ENCODE measurements around the gene TGFBR1.

The TGFBR1 gene

DNA sequence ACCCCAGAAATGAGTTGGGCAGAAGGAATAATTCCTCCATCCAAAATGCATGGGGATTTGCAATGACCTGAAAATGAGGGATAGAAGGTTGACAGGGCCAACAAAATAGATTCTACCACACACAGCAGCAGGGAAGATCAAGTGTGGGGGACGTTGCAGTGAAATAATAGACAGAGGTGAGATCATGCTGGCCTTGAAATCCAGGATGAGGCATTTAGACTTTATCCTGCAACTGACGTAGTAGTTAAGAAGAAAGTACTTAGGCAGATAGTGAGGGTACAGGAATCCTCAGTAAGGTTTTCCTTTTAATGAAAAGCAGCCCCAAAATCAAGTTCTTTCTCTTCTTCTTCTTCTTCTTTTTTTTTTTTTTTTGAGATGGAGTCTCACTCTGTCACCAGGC lies 31.6 kb upstream of the TGFBR1 start (continued):
- TF ChIP-seq, protein P1, sequence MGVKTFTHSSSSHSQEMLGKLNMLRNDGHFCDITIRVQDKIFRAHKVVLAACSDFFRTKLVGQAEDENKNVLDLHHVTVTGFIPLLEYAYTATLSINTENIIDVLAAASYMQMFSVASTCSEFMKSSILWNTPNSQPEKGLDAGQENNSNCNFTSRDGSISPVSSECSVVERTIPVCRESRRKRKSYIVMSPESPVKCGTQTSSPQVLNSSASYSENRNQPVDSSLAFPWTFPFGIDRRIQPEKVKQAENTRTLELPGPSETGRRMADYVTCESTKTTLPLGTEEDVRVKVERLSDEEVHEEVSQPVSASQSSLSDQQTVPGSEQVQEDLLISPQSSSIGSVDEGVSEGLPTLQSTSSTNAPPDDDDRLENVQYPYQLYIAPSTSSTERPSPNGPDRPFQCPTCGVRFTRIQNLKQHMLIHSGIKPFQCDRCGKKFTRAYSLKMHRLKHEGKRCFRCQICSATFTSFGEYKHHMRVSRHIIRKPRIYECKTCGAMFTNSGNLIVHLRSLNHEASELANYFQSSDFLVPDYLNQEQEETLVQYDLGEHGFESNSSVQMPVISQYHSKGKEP (tag by site-specific recombination; IDR thresholded peaks at IDR 0.05), result no peak
- TF ChIP-seq, protein P2, sequence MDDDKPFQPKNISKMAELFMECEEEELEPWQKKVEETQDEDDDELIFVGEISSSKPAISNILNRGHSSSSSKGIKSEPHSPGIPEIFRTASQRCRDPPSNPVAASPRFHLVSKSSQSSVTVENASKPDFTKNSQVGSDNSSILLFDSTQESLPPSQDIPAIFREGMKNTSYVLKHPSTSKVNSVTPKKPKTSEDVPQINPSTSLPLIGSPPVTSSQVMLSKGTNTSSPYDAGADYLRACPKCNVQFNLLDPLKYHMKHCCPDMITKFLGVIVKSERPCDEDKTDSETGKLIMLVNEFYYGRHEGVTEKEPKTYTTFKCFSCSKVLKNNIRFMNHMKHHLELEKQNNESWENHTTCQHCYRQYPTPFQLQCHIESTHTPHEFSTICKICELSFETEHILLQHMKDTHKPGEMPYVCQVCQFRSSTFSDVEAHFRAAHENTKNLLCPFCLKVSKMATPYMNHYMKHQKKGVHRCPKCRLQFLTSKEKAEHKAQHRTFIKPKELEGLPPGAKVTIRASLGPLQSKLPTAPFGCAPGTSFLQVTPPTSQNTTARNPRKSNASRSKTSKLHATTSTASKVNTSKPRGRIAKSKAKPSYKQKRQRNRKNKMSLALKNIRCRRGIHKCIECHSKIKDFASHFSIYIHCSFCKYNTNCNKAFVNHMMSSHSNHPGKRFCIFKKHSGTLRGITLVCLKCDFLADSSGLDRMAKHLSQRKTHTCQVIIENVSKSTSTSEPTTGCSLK (tag by site-specific recombination; IDR thresholded peaks at IDR 0.05), result no peak
- TF ChIP-seq, protein P3, sequence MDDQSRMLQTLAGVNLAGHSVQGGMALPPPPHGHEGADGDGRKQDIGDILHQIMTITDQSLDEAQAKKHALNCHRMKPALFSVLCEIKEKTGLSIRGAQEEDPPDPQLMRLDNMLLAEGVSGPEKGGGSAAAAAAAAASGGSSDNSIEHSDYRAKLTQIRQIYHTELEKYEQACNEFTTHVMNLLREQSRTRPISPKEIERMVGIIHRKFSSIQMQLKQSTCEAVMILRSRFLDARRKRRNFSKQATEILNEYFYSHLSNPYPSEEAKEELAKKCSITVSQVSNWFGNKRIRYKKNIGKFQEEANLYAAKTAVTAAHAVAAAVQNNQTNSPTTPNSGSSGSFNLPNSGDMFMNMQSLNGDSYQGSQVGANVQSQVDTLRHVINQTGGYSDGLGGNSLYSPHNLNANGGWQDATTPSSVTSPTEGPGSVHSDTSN (CRISPR knock-in tag; IDR thresholded peaks at IDR 0.05), result no peak
- TF ChIP-seq KLF10 (tag by site-specific recombination; IDR thresholded peaks at IDR 0.05) (no peak), ZBTB17 (tag by site-specific recombination; IDR thresholded peaks at IDR 0.05) (no peak), ZNF529 (tag by site-specific recombination; IDR thresholded peaks at IDR 0.05; ENCODE audit: insufficient replicate concordance) (no peak), ZNF221 (tag by site-specific recombination; IDR thresholded peaks at IDR 0.05; ENCODE audit: borderline replicate concordance) (no peak), HOXA7 (CRISPR knock-in tag; IDR thresholded peaks at IDR 0.05; ENCODE audit: borderline replicate concordance) (no peak), ZNF274 (IDR thresholded peaks at IDR 0.05; ENCODE audit: low read length) (no peak), ZNF274 (tag by site-specific recombination; IDR thresholded peaks at IDR 0.05; ENCODE audit: borderline replicate concordance) (no peak), PRDM1 (tag by site-specific recombination; IDR thresholded peaks at IDR 0.05) (no peak)

DNA sequence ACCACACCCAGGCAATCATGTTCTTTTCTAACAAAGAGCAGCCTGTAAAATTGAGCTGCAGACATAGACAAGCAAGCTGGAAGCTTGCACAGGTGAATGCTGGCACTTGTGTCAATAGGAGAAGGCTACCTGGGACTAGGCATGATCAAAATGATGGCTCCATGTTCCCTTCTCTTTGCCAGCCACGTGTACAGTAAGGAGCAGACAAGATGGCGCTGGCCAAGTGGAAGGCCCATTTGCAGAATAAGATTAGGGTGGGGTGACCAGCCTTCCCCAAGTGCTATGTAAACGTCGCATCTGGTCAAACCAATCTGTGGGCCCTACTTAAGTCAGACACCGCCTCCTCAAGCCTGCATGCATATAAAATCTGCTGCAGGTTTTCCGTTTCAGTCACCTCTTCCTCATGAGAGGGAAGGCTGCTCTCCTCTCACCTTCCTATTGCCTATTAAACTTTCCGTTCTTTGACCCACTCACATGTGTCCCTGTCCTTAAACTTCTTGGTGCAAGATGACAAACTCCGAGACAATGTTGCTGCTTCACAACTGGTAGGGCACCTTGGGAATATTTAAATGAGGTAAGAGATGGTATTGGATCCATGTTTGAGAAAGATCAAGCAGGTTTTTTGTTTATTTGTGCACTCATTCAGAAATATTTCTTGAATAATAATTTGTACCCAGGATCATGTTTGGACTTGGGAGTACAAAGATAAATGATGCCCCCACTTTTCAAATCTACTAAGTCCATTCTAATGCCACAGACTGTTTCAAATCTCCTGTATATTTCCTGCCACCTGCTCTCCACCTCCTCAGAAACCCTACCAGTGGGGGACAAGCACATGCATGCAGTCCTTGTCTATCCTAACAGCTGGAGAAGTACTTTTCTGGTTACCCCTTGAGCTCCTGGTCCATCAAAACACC lies 30.7 kb upstream of the TGFBR1 start:
- TF ChIP-seq KLF1 (tag by site-specific recombination; IDR thresholded peaks at IDR 0.05), result no peak
- TF ChIP-seq ZNF37A (tag by site-specific recombination; IDR thresholded peaks at IDR 0.05), result no peak
- TF ChIP-seq FEZF1 (tag by site-specific recombination; IDR thresholded peaks at IDR 0.05), result no peak
- TF ChIP-seq, protein P4, sequence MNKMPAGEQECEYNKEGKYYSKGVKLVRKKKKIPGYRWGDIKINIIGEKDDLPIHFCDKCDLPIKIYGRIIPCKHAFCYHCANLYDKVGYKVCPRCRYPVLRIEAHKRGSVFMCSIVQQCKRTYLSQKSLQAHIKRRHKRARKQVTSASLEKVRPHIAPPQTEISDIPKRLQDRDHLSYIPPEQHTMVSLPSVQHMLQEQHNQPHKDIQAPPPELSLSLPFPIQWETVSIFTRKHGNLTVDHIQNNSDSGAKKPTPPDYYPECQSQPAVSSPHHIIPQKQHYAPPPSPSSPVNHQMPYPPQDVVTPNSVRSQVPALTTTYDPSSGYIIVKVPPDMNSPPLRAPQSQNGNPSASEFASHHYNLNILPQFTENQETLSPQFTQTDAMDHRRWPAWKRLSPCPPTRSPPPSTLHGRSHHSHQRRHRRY (tag by site-specific recombination; IDR thresholded peaks at IDR 0.05), result no peak
- TF ChIP-seq, protein P5, sequence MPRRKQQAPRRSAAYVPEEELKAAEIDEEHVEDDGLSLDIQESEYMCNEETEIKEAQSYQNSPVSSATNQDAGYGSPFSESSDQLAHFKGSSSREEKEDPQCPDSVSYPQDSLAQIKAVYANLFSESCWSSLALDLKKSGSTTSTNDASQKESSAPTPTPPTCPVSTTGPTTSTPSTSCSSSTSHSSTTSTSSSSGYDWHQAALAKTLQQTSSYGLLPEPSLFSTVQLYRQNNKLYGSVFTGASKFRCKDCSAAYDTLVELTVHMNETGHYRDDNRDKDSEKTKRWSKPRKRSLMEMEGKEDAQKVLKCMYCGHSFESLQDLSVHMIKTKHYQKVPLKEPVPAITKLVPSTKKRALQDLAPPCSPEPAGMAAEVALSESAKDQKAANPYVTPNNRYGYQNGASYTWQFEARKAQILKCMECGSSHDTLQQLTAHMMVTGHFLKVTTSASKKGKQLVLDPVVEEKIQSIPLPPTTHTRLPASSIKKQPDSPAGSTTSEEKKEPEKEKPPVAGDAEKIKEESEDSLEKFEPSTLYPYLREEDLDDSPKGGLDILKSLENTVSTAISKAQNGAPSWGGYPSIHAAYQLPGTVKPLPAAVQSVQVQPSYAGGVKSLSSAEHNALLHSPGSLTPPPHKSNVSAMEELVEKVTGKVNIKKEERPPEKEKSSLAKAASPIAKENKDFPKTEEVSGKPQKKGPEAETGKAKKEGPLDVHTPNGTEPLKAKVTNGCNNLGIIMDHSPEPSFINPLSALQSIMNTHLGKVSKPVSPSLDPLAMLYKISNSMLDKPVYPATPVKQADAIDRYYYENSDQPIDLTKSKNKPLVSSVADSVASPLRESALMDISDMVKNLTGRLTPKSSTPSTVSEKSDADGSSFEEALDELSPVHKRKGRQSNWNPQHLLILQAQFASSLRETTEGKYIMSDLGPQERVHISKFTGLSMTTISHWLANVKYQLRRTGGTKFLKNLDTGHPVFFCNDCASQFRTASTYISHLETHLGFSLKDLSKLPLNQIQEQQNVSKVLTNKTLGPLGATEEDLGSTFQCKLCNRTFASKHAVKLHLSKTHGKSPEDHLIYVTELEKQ (tag by site-specific recombination; IDR thresholded peaks at IDR 0.05; ENCODE audit: borderline replicate concordance), result no peak
- TF ChIP-seq MZF1 (tag by site-specific recombination; IDR thresholded peaks at IDR 0.05; ENCODE audit: borderline replicate concordance), result no peak
- TF ChIP-seq, protein P6, sequence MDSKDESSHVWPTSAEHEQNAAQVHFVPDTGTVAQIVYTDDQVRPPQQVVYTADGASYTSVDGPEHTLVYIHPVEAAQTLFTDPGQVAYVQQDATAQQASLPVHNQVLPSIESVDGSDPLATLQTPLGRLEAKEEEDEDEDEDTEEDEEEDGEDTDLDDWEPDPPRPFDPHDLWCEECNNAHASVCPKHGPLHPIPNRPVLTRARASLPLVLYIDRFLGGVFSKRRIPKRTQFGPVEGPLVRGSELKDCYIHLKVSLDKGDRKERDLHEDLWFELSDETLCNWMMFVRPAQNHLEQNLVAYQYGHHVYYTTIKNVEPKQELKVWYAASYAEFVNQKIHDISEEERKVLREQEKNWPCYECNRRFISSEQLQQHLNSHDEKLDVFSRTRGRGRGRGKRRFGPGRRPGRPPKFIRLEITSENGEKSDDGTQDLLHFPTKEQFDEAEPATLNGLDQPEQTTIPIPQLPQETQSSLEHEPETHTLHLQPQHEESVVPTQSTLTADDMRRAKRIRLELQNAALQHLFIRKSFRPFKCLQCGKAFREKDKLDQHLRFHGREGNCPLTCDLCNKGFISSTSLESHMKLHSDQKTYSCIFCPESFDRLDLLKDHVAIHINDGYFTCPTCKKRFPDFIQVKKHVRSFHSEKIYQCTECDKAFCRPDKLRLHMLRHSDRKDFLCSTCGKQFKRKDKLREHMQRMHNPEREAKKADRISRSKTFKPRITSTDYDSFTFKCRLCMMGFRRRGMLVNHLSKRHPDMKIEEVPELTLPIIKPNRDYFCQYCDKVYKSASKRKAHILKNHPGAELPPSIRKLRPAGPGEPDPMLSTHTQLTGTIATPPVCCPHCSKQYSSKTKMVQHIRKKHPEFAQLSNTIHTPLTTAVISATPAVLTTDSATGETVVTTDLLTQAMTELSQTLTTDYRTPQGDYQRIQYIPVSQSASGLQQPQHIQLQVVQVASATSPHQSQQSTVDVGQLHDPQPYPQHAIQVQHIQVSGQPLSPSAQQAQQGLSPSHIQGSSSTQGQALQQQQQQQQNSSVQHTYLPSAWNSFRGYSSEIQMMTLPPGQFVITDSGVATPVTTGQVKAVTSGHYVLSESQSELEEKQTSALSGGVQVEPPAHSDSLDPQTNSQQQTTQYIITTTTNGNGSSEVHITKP (tag by site-specific recombination; IDR thresholded peaks at IDR 0.05), result no peak
- no peak for TF ChIP-seq ZNF341 (tag by site-specific recombination; IDR thresholded peaks at IDR 0.05; ENCODE audit: low read depth)
- H3K27ac ChIP-seq (ENCODE audit: extremely low read depth, low read depth, low read length), result no peak overlapping the region
- no peaks in the 10 kb centered on the region for H3K9me3 ChIP-seq (ENCODE audit: control insufficient read depth, insufficient read depth, low read depth, low read length)
- CTCF ChIA-PET, result interaction anchor here (0.6 kb wide), 1 partner anchor 1074 kb away, joined by 3 read pairs; no protein-coding TSS in a partner anchor
- no peaks in the 10 kb centered on the region for H3K36me3 ChIP-seq (ENCODE audit: control insufficient read depth in 2 of 2, insufficient read depth in 1 of 2, low read length in 2 of 2)
- POLR2A ChIA-PET, result no interaction called here
- no peaks in the 10 kb centered on the region for H3K4me1 ChIP-seq (ENCODE audit: control insufficient read depth, insufficient read depth, low read length)
- no peak overlapping the region for H3K4me3 ChIP-seq (ENCODE audit: low read depth, low read length)

Measured in HEK293 (cell line).